HG03196 (cell line): ENCODE measurements around the gene HFE.
A peak's percentile ranks its signal among the peaks of the same experiment; 100 is the strongest.
"Not testable (repeated sequence)": the region's sequence is repeated elsewhere in the genome, so short reads cannot be mapped to it uniquely, and the experiment has no call there.

ENCODE experiments used
- ATAC-seq: cut with Tn5 transposase; IDR thresholded peaks from one replicate; pipeline ENCODE4 v1.9.1; 2021; ENCODE audit not compliant: unreplicated experiment

HFE gene

GRCh38 chr6:26109772-26110171 is 22.5 kb downstream of the HFE start:
- ATAC-seq, result no peak

DNA sequence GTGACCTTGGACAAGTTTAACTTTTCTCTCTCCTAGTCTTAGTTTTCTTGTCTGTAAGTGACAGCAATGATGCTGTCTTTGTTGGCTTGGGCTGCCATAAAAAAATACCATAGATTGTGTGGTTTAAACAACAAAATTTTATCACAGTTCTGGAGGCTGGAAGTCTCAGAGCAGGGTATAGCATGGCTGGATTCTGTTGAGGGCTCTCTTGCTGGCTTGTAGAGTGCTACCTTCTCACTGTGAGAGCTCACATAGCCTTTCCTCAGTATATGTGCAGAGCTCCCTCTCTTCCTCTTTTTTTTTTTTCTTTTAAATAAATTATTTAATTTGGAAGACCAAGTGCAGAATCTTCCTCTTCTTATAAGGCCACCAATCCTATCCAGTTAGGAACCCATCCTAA is 26.3 kb downstream of the HFE start:
- ATAC-seq, result no peak

GRCh38 chr6:26115226-26115625 is 28.0 kb downstream of the HFE start:
- no peak for ATAC-seq

GRCh38 chr6:26116267-26116666 is 29.0 kb downstream of the HFE start:
- no peak for ATAC-seq

DNA sequence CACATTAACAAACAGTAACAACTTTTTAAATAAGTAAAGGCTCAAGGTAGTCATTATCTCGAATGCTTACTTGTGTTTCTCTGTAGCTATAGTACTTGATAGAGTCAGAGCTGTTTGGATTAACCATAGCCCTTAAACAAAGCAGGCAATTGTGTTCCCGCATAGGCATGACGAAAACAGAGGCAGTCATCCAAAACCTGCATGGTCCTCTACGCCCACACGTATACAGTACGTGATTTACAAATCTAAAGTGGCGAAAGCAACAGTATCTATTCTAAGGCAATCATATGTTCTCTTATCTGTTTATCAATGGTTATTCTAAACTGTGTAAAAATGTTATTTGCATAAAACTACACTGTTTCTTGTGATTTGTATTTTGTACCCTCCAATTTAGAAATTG is 31.8 kb downstream of the HFE start:
- ATAC-seq, result no peak

DNA sequence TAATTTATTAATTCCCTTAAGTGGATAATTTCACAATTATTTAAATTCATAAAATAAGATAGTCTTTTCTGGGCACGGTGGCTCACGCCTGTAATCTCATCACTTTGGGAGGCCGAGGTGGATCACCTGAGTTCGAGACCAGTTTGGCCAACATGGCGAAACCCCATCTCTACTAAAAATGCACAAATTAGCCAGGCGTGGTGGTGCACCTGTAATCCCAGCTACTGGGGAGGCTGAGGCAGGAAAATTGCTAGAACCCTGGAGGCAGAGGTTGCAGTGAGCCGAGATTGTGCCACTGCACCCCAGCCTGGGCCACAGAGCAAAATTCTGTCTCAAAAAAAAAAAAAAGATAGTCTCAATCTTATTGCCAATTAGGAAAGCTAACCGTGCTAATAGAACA is 32.9 kb downstream of the HFE start:
- not testable (repeated sequence) for ATAC-seq

DNA sequence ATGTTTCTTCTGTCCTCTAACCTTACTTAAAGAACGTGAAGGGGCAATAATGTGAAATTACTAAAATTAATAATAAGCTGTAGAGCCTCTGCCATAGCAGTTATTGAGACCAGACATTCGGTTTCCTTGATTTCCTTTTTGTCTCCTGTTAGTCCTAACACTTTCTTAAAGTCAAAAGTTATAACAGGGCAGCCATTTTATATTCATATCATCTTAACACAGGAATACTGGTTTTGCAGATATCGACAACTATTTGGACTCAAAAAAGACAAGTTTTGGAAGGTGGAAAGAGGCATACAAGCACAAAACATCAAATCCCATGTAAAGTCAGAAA is 33.5 kb downstream of the HFE start:
- no peak for ATAC-seq

DNA sequence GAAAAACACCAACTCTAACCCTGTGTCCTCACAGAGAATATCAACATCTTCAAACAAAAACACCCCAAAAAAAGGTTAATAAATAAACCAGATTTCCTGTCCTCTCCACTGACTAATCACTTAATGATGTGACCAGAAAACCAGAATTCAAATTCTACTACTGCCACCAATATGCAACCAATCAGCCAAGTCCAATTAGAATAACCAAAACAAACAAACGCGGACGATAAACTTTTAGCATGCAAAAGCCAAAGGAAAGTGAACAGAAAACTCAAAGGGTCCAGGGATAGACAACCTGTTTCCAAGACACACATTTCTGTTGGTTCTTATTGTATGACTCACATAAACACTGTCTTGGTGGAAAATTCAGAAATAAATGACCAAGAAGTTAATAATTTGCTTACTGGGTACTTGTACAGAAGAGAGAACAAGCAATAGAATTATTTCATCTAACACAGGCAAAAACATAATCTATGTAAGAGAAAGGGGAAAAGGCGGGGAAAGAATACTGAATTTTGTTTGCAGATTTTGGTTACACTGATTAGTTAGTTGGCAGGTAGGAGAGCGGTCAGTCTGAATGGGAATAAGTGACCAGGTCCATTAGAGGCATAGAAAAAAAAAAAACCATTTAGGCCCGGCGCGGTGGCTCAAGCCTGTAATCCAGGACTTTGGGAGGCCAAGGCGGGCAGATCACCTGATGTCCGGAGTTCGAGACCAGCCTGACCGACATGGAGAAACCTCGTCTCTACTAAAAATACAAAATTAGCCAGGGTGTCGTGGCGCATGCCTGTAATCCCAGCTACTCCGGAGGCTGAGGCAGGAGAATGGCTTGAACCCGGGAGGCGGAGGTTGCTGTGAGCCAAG is 34.1 kb downstream of the HFE start:
- ATAC-seq, result no peak

DNA sequence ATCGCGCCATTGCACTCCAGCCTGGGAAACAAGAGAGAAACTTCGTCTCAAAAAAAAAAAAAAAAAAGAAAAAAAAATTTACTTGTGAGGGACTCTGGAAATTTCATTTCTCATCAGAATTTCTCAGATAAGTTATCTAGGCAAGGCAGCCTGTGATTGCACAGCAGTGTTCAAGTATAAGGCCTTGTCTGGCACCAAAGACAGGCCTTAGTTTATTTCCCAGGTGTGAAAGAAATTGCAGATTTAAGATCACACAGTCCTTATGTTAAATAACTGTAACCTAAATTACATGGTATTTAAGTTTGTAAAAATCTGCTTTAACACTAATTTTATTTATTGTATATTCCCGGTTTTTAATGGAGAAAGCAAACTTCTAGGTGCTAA is 34.8 kb downstream of the HFE start:
- no peak for ATAC-seq

DNA sequence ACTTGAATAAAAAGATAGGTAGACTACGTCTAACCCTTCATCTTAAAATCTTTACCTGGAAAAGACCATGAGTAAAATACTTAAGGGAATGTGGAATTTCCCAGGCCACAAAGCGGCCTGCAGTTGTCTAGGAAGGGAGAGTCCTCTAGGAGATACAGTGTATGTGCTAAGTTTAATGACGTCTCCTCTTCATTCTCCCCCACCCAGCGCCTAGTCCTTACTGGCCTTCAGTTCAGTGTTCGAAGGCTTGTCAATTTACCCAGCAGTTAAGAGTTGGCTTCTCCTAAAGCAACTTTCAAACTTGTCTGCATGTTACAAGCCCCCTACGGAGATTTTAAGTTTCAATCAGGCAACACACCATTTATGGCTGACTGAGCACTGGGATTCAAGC is 35.2 kb downstream of the HFE start:
- no peak for ATAC-seq

DNA sequence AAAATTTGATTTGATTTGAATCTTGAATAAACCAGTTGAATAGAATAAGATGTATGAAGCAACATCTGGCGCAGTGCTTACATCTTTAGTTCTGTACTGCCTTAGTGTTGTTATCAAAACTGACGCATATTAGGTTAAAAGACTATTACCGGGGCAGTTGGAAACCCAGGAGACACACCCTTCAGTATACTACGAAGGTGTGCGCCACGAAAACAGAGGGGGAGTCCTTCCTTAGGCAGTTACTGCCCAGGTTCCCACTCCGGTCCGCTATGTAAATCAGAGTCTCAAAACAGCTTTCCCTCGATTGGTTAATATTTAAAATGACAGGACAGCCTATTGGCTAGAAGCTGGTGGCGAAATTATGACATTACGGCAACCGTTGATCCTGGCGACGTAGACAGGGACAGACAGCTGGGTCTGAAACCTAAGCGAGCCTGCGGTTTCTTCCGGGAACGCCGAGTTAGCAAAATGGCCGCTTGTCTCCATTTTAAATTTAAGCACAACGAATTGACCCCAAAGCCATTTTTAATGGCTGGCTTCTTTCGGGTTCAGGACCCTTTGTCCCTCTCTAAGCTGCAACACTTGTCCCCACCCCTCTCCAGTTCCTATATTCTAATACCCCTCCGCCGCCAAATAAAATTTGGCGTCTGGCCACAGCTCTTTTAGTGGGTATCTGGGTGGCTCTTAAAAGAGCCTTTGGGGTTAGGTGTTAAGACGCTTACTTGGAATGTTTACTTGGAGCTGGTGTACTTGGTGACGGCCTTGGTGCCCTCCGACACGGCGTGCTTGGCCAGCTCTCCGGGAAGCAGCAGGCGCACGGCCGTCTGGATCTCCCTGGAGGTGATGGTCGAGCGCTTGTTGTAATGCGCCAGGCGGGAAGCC is 35.8 kb downstream of the HFE start:
- ATAC-seq, result peak; percentile 44

DNA sequence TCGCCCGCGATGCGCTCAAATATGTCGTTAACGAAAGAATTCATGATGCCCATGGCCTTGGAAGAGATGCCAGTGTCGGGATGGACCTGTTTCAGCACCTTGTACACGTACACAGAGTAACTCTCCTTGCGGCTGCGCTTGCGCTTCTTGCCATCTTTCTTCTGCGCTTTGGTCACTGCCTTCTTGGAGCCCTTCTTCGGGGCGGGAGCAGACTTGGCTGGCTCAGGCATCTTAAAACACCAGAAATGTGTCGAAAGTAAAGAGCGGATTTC is 36.4 kb downstream of the HFE start:
- no peak for ATAC-seq

- peak; percentile 75 for ATAC-seq
Observed at GRCh38 chr6:26123947-26124780, 36.9 kb downstream of the HFE start.

GRCh38 chr6:26124781-26125685 is 37.8 kb downstream of the HFE start:
- ATAC-seq, result no peak

DNA sequence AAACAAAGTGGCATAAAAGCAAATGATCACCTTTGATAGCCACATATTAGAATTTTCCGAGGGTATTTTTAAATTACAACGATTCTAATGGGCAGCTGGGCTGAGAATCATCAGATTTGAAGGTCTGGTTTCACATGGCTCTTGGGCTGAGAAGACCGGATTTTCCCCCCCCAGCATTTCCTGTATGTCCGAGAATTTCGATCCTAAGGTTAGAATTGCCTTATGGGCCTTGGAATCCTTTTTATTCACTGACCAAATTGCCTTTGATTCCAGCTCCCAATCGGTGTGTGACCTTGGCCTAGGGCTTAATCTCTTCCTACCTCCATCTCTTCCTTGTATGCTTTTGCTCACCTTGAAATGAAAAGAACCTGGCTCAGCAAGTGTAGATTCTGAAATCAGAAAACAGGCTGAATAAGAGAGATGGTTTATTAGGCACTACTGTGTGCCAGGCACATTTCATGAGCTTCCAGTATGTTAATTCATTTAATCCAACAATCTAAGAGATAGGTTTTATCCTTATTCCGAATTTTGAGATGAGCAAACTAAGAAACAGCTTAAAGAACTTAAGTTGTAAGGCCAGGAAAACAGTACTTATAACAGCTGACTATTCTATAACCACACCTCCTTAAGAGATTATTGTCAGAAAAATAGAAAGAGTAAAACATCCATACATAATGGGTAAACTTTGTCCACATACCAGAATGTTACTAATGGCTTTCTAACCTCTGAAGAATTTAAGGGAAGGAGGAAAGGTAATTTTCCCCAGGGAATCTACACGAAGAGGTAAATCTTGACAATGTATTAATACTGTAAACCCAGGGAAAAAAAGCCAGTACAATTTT is 39.4 kb downstream of the HFE start:
- no peak for ATAC-seq

DNA sequence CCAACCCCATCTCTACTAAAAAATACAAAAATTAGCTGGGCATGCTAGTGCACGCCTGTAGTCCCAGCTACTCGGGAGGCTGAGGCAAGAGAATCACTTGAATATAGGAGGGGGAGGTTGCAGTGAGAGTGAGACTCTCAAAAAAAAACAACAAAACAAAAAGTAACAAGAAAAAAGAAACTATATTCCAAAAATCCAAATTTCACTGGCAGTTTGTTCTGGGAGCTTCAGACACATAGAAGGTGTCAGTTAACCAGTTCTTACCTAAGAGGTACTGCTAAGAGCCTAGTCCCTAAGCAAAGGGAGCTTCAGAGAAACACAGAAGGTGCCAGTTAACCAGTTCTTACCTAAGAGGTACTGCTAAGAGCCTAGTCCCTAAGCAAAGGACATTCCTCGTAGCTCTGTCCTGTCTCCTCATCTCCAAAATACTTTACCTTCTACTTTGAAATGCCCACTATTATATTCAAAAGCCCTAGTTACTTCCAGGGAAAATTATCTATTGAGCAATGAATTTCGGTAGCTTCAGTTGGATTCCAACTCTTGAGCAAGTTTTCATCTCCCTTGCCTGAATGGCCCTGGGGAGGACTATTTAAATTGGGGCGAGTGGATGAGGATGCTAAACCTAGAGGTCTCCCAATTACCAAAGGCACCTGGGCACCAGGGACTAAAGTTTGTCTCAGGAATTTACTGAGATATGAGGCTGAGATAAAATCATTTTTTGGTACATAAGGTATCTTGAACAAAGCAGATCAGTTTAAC is 41.0 kb downstream of the HFE start:
- ATAC-seq, result no peak

DNA sequence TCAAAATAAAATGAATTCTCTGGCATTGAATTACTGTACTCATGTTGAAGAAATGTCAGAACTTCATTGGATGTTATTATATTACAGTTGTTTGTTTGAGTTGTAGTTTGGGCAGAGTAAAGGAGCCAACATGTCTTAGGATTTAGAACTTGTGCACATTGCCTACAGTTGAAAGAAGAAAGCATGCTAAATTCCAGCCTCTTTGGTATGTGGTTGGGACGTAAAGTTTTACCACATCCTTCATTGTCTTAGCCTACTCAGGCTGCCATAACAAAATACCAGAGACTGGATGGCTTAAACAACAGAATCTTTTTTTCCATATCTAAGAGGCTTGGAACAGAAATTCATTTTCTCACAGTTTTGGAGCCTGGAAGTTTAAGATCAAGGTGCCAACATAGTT is 42.4 kb downstream of the HFE start:
- ATAC-seq, result no peak

GRCh38 chr6:26130581-26131249 is 43.5 kb downstream of the HFE start:
- no peak for ATAC-seq

DNA sequence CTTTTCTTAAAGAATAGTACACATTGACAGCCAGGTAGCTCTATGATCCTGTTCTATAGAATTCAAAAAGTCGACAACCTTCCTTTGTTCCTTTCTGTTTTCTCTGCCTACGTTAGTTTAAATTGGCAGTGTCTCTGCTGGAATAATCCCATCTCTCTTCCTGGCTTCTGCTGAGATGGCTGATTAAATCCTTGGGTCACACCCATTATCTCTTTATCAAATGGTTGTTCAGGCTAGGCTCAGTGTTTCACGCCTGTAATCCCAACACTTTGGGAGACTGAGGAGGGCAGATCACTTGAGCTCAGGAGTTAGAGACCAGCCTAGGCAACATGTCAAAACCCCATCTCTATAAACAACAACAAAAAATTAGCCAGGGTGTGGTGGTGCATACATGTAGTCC is 44.4 kb downstream of the HFE start:
- ATAC-seq, result no peak
